ENCODE measurements around the gene TMPRSS11D.

The TMPRSS11D gene

GRCh38 chr4:67883902-67884301 is at the start of gene TMPRSS11D:
TSS of gene TMPRSS11D (minus strand) at chr4:67884002. CDS start at chr4:67883933, 69 bp downstream.
- TF ChIP-seq CTCF (IDR thresholded peaks at IDR 0.05; ENCODE audit: insufficient read depth, low read depth, low read length, missing control alignments), result no peak

GRCh38 chr4:67933038-67933437 is 49.2 kb upstream of the TMPRSS11D start:
- no peak for TF ChIP-seq CTCF (IDR thresholded peaks at IDR 0.05; ENCODE audit: insufficient read depth, low read depth, low read length, missing control alignments)
- DNase-seq (ENCODE audit: low read depth), result no peak
- H3K4me3 ChIP-seq (ENCODE audit: low read depth, low read length), result no peak overlapping the region

More at GRCh38 chr4:67883902-67884301, at the start of gene TMPRSS11D:
- no peak for DNase-seq (ENCODE audit: low read depth)
- H3K4me3 ChIP-seq (ENCODE audit: low read depth, low read length), result no peak within 1 kb of the TSS

GRCh38 chr4:67931256-67931655 is 47.5 kb upstream of the TMPRSS11D start:
- TF ChIP-seq CTCF (IDR thresholded peaks at IDR 0.05; ENCODE audit: insufficient read depth, low read depth, low read length, missing control alignments), result no peak
- H3K4me3 ChIP-seq (ENCODE audit: low read depth, low read length), result no peak overlapping the region
- no peak for DNase-seq (ENCODE audit: low read depth)

GRCh38 chr4:67929426-67929825 is 45.6 kb upstream of the TMPRSS11D start:
- no peak for DNase-seq (ENCODE audit: low read depth)
- no peak for TF ChIP-seq CTCF (IDR thresholded peaks at IDR 0.05; ENCODE audit: insufficient read depth, low read depth, low read length, missing control alignments)

GRCh38 chr4:67928546-67928945 is 44.7 kb upstream of the TMPRSS11D start:
- no peak overlapping the region for H3K4me3 ChIP-seq (ENCODE audit: low read depth, low read length)
- TF ChIP-seq CTCF (IDR thresholded peaks at IDR 0.05; ENCODE audit: insufficient read depth, low read depth, low read length, missing control alignments), result no peak
- no peak for DNase-seq (ENCODE audit: low read depth)

More at GRCh38 chr4:67929426-67929825, 45.6 kb upstream of the TMPRSS11D start:
- H3K4me3 ChIP-seq (ENCODE audit: low read depth, low read length), result no peak overlapping the region

GRCh38 chr4:67927251-67927650 is 43.4 kb upstream of the TMPRSS11D start:
- no peak overlapping the region for H3K4me3 ChIP-seq (ENCODE audit: low read depth, low read length)
- DNase-seq (ENCODE audit: low read depth), result no peak
- TF ChIP-seq CTCF (IDR thresholded peaks at IDR 0.05; ENCODE audit: insufficient read depth, low read depth, low read length, missing control alignments), result no peak

GRCh38 chr4:67926485-67926884 is 42.7 kb upstream of the TMPRSS11D start:
- no peak overlapping the region for H3K4me3 ChIP-seq (ENCODE audit: low read depth, low read length)
- no peak for DNase-seq (ENCODE audit: low read depth)
- TF ChIP-seq CTCF (IDR thresholded peaks at IDR 0.05; ENCODE audit: insufficient read depth, low read depth, low read length, missing control alignments), result no peak

Measured in GM12865 (cell line).